Left lobe of liver (tissue), 2 donors: Measurements from ENCODE around the gene TXNDC16. TPM values are rescaled to one million over a fixed set of nuclear protein-coding genes. Genes with fewer than 3 reads are reported as not detected.
"Not testable (repeated sequence)": the region's sequence is repeated elsewhere in the genome, so short reads cannot be mapped to it uniquely, and the experiment has no call there.

Source experiments
- ATAC-seq: fragments of 200-7000 bp; cut with Tn5 transposase; one replicate; pipeline ENCODE4 v1.9.1; 2020; ENCODE audit warnings: mild to moderate bottlenecking, moderate library complexity
- DNase-seq: peaks from one replicate; pipeline ENCODE4 v3.0.0-alpha.2; 2020; ENCODE audit warnings: low spot score
- total RNA-seq: library from RNA; stranded (reverse); gene quantifications from one replicate; pipeline ENCODE4 v1.2.1, GENCODE V29; 2021
- donor health status: DM: no; HTN: no; CAD: no; lungs with moderate emphysema.
- donor health status: DM: no; HTN: yes; CAD: no.

TXNDC16 gene
- 2.9 TPM for total RNA-seq

- ATAC-seq = peak; percentile 92
- peak; percentile 100 for DNase-seq
These were observed at the start of gene TXNDC16, which contains the start of gene GPR137C for GRCh38 chr14:52552063-52552988. Gene TXNDC16, minus strand, starts transcription at chr14:52552505. Its CDS starts 8,948 bp downstream, at chr14:52543557. Gene GPR137C, plus strand, starts transcription at chr14:52552836. Its CDS starts 312 bp downstream, at chr14:52553148.

GRCh38 chr14:52599974-52600373 is 47.7 kb upstream of the TXNDC16 start:
- ATAC-seq (no peak), DNase-seq (no peak)

- ATAC-seq (no peak), DNase-seq (no peak)
These were observed 46.3 kb upstream of the TXNDC16 start for GRCh38 chr14:52598568-52598967.

- ATAC-seq (no peak), DNase-seq (no peak)
These were observed 44.6 kb upstream of the TXNDC16 start for GRCh38 chr14:52596861-52597260.

GRCh38 chr14:52596320-52596719 is 44.0 kb upstream of the TXNDC16 start:
- DNase-seq = no peak
- no peak for ATAC-seq

- no peak for DNase-seq
- ATAC-seq = no peak
These were observed 38.0 kb upstream of the TXNDC16 start for GRCh38 chr14:52590318-52590717.

GRCh38 chr14:52589646-52590045 is 37.3 kb upstream of the TXNDC16 start:
- DNase-seq (no peak), ATAC-seq (no peak)

GRCh38 chr14:52583544-52583943 is 31.2 kb upstream of the TXNDC16 start:
- ATAC-seq = no peak

GRCh38 chr14:52575858-52576257 is 23.6 kb upstream of the TXNDC16 start:
- ATAC-seq (no peak), DNase-seq (no peak)

More at GRCh38 chr14:52583544-52583943, 31.2 kb upstream of the TXNDC16 start:
- no peak for DNase-seq

GRCh38 chr14:52568454-52568853 is 16.1 kb upstream of the TXNDC16 start:
- ATAC-seq, DNase-seq: not testable (repeated sequence)

GRCh38 chr14:52563120-52563519 is 10.8 kb upstream of the TXNDC16 start:
- no peak for ATAC-seq
- DNase-seq = no peak

- no peak for DNase-seq
- no peak for ATAC-seq
These were observed 6.4 kb upstream of the TXNDC16 start for GRCh38 chr14:52558688-52559087.

GRCh38 chr14:52553671-52554575 is 1.6 kb upstream of the TXNDC16 start:
- peak; percentile 45 for ATAC-seq
- peak; percentile 87 for DNase-seq

GRCh38 chr14:52553002-52553670 is 831 bp upstream of the TXNDC16 start:
- ATAC-seq (peak; percentile 33), DNase-seq (peak; percentile 54)

- no peak for DNase-seq
- peak; percentile 7 for ATAC-seq
These were observed 626 bp downstream of the TXNDC16 start for GRCh38 chr14:52551696-52552062.

- ATAC-seq (no peak), DNase-seq (no peak)
These were observed 1.1 kb downstream of the TXNDC16 start for GRCh38 chr14:52551205-52551604.

GRCh38 chr14:52550661-52551060 is 1.6 kb downstream of the TXNDC16 start:
- no peak for ATAC-seq
- DNase-seq = no peak

GRCh38 chr14:52547526-52547925 is 4.8 kb downstream of the TXNDC16 start:
- ATAC-seq (no peak), DNase-seq (no peak)

- DNase-seq (no peak), ATAC-seq (peak; percentile 47)
These were observed 5.3 kb downstream of the TXNDC16 start for GRCh38 chr14:52547027-52547426.

- DNase-seq (no peak), ATAC-seq (no peak)
These were observed 6.0 kb downstream of the TXNDC16 start for GRCh38 chr14:52546318-52546670.
